Posterior cingulate gyrus (tissue), 11 donors: ENCODE measurements around the gene TAF1A.
A peak's percentile ranks its signal among the peaks of the same experiment; 100 is the strongest.

Experiments
- DNase-seq, 10 donors: peaks; one replicate each; pipeline versions ENCODE4 v3.0.0 to v3.0.0-alpha.2; 2020 to 2021; ENCODE audit warnings: mixed read lengths in 3 of 10
- intact Hi-C: fragments of 100-400 bp; cut with DNase I; formaldehyde crosslinking; loops from one replicate; pipeline ENCODE4 v1.15.1; 2023

TAF1A gene

GRCh38 chr1:222600281-222600680, 10.5 kb upstream of the TAF1A start:
- no peak for DNase-seq
- intact Hi-C loops: no loop called here

- no peak for DNase-seq
- intact Hi-C loops: no loop called here
Measured at GRCh38 chr1:222596696-222597095, 7.0 kb upstream of the TAF1A start.

- no peak for DNase-seq
- intact Hi-C loops: no loop called here
Measured at GRCh38 chr1:222594789-222595188, 5.1 kb upstream of the TAF1A start.

GRCh38 chr1:222592171-222592570, 2.4 kb upstream of the TAF1A start:
- intact Hi-C loops: no loop called here
- no peak for DNase-seq

GRCh38 chr1:222588135-222588534, 1.6 kb downstream of the TAF1A start:
- no peak for DNase-seq
- intact Hi-C loops: loop anchor here (2.0 kb wide), 1 partner anchor 55 kb away; no protein-coding TSS in a partner anchor

- intact Hi-C loops: no loop called here
- no peak for DNase-seq
Measured at GRCh38 chr1:222586842-222587241, 2.9 kb downstream of the TAF1A start.

- DNase-seq: no peak
- intact Hi-C loops: no loop called here
Measured at GRCh38 chr1:222583079-222583478, 6.7 kb downstream of the TAF1A start.

GRCh38 chr1:222582099-222582774, 7.5 kb downstream of the TAF1A start:
- intact Hi-C loops: no loop called here
- no peak for DNase-seq

- no peak for DNase-seq
- intact Hi-C loops: no loop called here
Measured at GRCh38 chr1:222579316-222579715, 10.4 kb downstream of the TAF1A start.

GRCh38 chr1:222570837-222571236, 18.9 kb downstream of the TAF1A start:
- intact Hi-C loops: no loop called here

GRCh38 chr1:222561656-222562055, 28.1 kb downstream of the TAF1A start:
- no peak for DNase-seq
- intact Hi-C loops: no loop called here

More at GRCh38 chr1:222570837-222571236, 18.9 kb downstream of the TAF1A start:
- no peak for DNase-seq

- intact Hi-C loops: no loop called here
Measured at GRCh38 chr1:222557574-222557973, 32.2 kb downstream of the TAF1A start.

GRCh38 chr1:222557148-222557547, 32.6 kb downstream of the TAF1A start:
- DNase-seq: no peak
- intact Hi-C loops: no loop called here

More at GRCh38 chr1:222557574-222557973, 32.2 kb downstream of the TAF1A start:
- DNase-seq: no peak

GRCh38 chr1:222555992-222556615, 33.6 kb downstream of the TAF1A start:
- intact Hi-C loops: no loop called here

GRCh38 chr1:222554177-222554576, 35.6 kb downstream of the TAF1A start:
- intact Hi-C loops: no loop called here
- no peak for DNase-seq

More at GRCh38 chr1:222555992-222556615, 33.6 kb downstream of the TAF1A start:
- DNase-seq: no peak

GRCh38 chr1:222552882-222553281, 36.9 kb downstream of the TAF1A start:
- intact Hi-C loops: no loop called here
- no peak for DNase-seq

- intact Hi-C loops: no loop called here
- DNase-seq: no peak
Measured at GRCh38 chr1:222547944-222548671, 41.6 kb downstream of the TAF1A start, which contains the start of gene HHIPL2. Gene HHIPL2, minus strand, starts transcription at chr1:222548104. Its CDS starts 60 bp downstream, at chr1:222548044.

GRCh38 chr1:222547260-222547614, 42.5 kb downstream of the TAF1A start:
- intact Hi-C loops: no loop called here

GRCh38 chr1:222546548-222547259, 43.0 kb downstream of the TAF1A start:
- DNase-seq: peak in 1 of 10 donors; percentile 24
- intact Hi-C loops: no loop called here

More at GRCh38 chr1:222547260-222547614, 42.5 kb downstream of the TAF1A start:
- no peak for DNase-seq

- DNase-seq: no peak
- intact Hi-C loops: no loop called here
Measured at GRCh38 chr1:222546091-222546490, 43.6 kb downstream of the TAF1A start.

GRCh38 chr1:222543817-222544216, 45.9 kb downstream of the TAF1A start:
- intact Hi-C loops: no loop called here
- no peak for DNase-seq
